H1 (cell line): Measurements from ENCODE around the gene RBMX. TPM values are rescaled to one million over a fixed set of nuclear protein-coding genes. Genes with fewer than 3 reads are reported as not detected.

Experiments
- CTCF ChIA-PET: fragments of 300-600 bp; sonication (Branson Sonifier 250); formaldehyde crosslinking; loops from one replicate; lab custom pipeline; 2021; ENCODE audit not compliant: partially characterized antibody; lab: Charles Lee
- POLR2A ChIA-PET: fragments of 300-600 bp; sonication (Branson Sonifier 250); formaldehyde crosslinking; loops from one replicate; lab custom pipeline; 2021; ENCODE audit warnings: inconsistent platforms; ENCODE audit not compliant: partially characterized antibody; lab: Charles Lee
- DNase-seq, 2 experiments: peaks; one replicate each; pipeline versions ENCODE4 v3.0.0 to v3.0.0-alpha.2; 2010 to 2022; ENCODE audit warnings: low spot score in 2 of 2, low read depth in 1 of 2, mixed read lengths in 1 of 2
- FAIRE-seq: peaks from 2 replicates; lab custom pipeline; 2011; peaks lifted over from hg19 to GRCh38; lab: Jason Lieb, UNC
- H2AFZ ChIP-seq: 2 replicates; pipeline ENCODE4 v1.8.1; 2012; ENCODE audit warnings: low read length, inconsistent platforms
- H2AK5ac ChIP-seq: 2 replicates; pipeline ENCODE4 v1.6.1; 2013; ENCODE audit warnings: low read depth, low read length
- H2BK120ac ChIP-seq: replicated peaks from 2 replicates; pipeline ENCODE3; 2013; ENCODE audit warnings: low read depth, low read length, inconsistent platforms
- H2BK12ac ChIP-seq: 2 replicates; pipeline ENCODE4 v1.6.1; 2013; ENCODE audit warnings: low read depth, low read length
- H2BK15ac ChIP-seq: 2 replicates; pipeline ENCODE4 v1.6.1; 2013; ENCODE audit warnings: low read length
- H2BK20ac ChIP-seq: 2 replicates; pipeline ENCODE4 v1.6.1; 2013; ENCODE audit warnings: low read length
- H2BK5ac ChIP-seq: 2 replicates; pipeline ENCODE4 v1.6.1; 2013; ENCODE audit warnings: low read depth, low read length
- H3K14ac ChIP-seq: 2 replicates; pipeline ENCODE4 v1.6.1; 2013; ENCODE audit warnings: inconsistent platforms; ENCODE audit not compliant: insufficient read length
- H3K18ac ChIP-seq: 2 replicates; pipeline ENCODE4 v1.6.1; 2013; ENCODE audit warnings: low read length; ENCODE audit errors: extremely low read depth
- H3K23ac ChIP-seq: 2 replicates; pipeline ENCODE4 v1.6.1; 2013; ENCODE audit warnings: inconsistent platforms; ENCODE audit not compliant: insufficient read length
- H3K23me2 ChIP-seq: 2 replicates; pipeline ENCODE4 v1.6.1; 2013; ENCODE audit warnings: low read depth, low read length
- H3K27ac ChIP-seq: 2 replicates; pipeline ENCODE4 v1.6.1; 2011; ENCODE audit warnings: low read depth, low read length, inconsistent platforms
- H3K27me3 ChIP-seq, 4 experiments: replicated peaks in 1 of 4; 1 replicate in 1 of 4; 2 replicates in 3 of 4; pipeline versions ENCODE4 v1.6.1 to v1.8.1; 2011 to 2013; ENCODE audit warnings: low read length in 3 of 4, mild to moderate bottlenecking in 3 of 4, inconsistent platforms in 2 of 4, mixed read lengths in 2 of 4, moderate library complexity in 1 of 4; ENCODE audit not compliant: control insufficient read depth in 3 of 4, insufficient read depth in 3 of 4; ENCODE audit errors: extremely low read depth in 1 of 4
- H3K36me3 ChIP-seq, 4 experiments: 2 replicates each; pipeline versions ENCODE4 v1.6.1 to v1.8.1; 2011 to 2013; ENCODE audit warnings: mild to moderate bottlenecking in 4 of 4, low read length in 3 of 4, moderate library complexity in 2 of 4, control low read depth in 1 of 4, inconsistent platforms in 1 of 4; ENCODE audit not compliant: insufficient read depth in 4 of 4, control insufficient read depth in 2 of 4
- H3K4ac ChIP-seq: replicated peaks from 2 replicates; pipeline ENCODE3; 2013; ENCODE audit warnings: low read length, low read depth, mixed read lengths, inconsistent platforms; ENCODE audit not compliant: insufficient read length
- H3K4me1 ChIP-seq, 4 experiments: replicated peaks in 1 of 4; 1 replicate in 1 of 4; 2 replicates in 3 of 4; pipeline versions ENCODE4 v1.6.1 to v1.8.1; 2011 to 2013; ENCODE audit warnings: low read length in 3 of 4, inconsistent platforms in 2 of 4, mixed read lengths in 1 of 4; ENCODE audit not compliant: insufficient read depth in 4 of 4, control insufficient read depth in 3 of 4
- H3K4me2 ChIP-seq, 2 experiments: 2 replicates each; pipeline versions ENCODE4 v1.6.1 to v1.8.1; 2011 to 2013; ENCODE audit warnings: low read depth in 2 of 2, low read length in 2 of 2, control low read depth in 1 of 2, inconsistent platforms in 1 of 2, mild to moderate bottlenecking in 1 of 2; ENCODE audit not compliant: insufficient read depth in 1 of 2
- H3K4me3 ChIP-seq, 4 experiments: fragments of 200-600, 300-600 bp in 1 of 4; sonication (generic), shearing (Covaris generic), sonication (Bioruptor Twin) in 1 of 4; 2 replicates each; pipeline versions ENCODE4 v1.5.1 to v1.8.1; 2011 to 2016; ENCODE audit warnings: low read length in 4 of 4, low read depth in 3 of 4, control low read depth in 2 of 4, inconsistent platforms in 2 of 4, mild to moderate bottlenecking in 2 of 4, mixed read lengths in 1 of 4, moderate library complexity in 1 of 4; ENCODE audit not compliant: insufficient read depth in 2 of 4; ENCODE audit errors: extremely low read depth in 1 of 4
- H3K56ac ChIP-seq: replicated peaks from 2 replicates; pipeline ENCODE3; 2013; ENCODE audit warnings: low read depth, mild to moderate bottlenecking, mixed read lengths, low read length, inconsistent platforms; ENCODE audit not compliant: insufficient read length
- H3K79me1 ChIP-seq: 2 replicates; pipeline ENCODE4 v1.6.1; 2013; ENCODE audit warnings: low read depth, low read length, control low read depth
- H3K79me2 ChIP-seq, 2 experiments: 2 replicates each; pipeline versions ENCODE4 v1.6.1 to v1.8.1; 2012 to 2013; ENCODE audit warnings: low read length in 2 of 2, mild to moderate bottlenecking in 2 of 2, inconsistent platforms in 1 of 2; ENCODE audit not compliant: insufficient read depth in 2 of 2, control insufficient read depth in 1 of 2
- H3K9ac ChIP-seq, 4 experiments: replicated peaks in 1 of 4; 1 replicate in 1 of 4; 2 replicates in 3 of 4; pipeline versions ENCODE4 v1.6.1 to v1.8.1; 2011 to 2013; ENCODE audit warnings: low read depth in 3 of 4, low read length in 3 of 4, control low read depth in 2 of 4, mild to moderate bottlenecking in 2 of 4, moderate library complexity in 2 of 4, inconsistent platforms in 1 of 4; ENCODE audit errors: extremely low read depth in 1 of 4
- H3K9me3 ChIP-seq, 2 experiments: 2 replicates each; pipeline versions ENCODE4 v1.6.1 to v1.8.1; 2012 to 2013; ENCODE audit warnings: mild to moderate bottlenecking in 2 of 2, moderate library complexity in 2 of 2, control low read depth in 1 of 2, inconsistent platforms in 1 of 2, low read depth in 1 of 2, low read length in 1 of 2, mixed read lengths in 1 of 2; ENCODE audit not compliant: insufficient read depth in 2 of 2
- H4K20me1 ChIP-seq, 2 experiments: replicated peaks in 1 of 2; 2 replicates each; pipeline versions ENCODE3 to v1.8.1; 2011 to 2013; ENCODE audit warnings: inconsistent platforms in 2 of 2, low read length in 2 of 2, mild to moderate bottlenecking in 1 of 2; ENCODE audit not compliant: insufficient read depth in 2 of 2, control insufficient read depth in 1 of 2
- H4K5ac ChIP-seq: 2 replicates; pipeline ENCODE4 v1.6.1; 2013; ENCODE audit warnings: low read length, low read depth, mixed read lengths, inconsistent platforms; ENCODE audit not compliant: insufficient read length
- H4K8ac ChIP-seq: 2 replicates; pipeline ENCODE4 v1.8.0; 2013; ENCODE audit warnings: mild to moderate bottlenecking, moderate library complexity, low read length, inconsistent platforms; ENCODE audit not compliant: insufficient read depth; ENCODE audit errors: extremely low read depth
- H4K91ac ChIP-seq: replicated peaks from 2 replicates; pipeline ENCODE3; 2013; ENCODE audit warnings: low read length, mixed read lengths, inconsistent platforms; ENCODE audit not compliant: insufficient read length
- HDAC2 ChIP-seq, 2 experiments: fragments of 300-600 bp in 1 of 2; sonication (generic) in 1 of 2; IDR thresholded peaks; 2 replicates each; pipeline ENCODE4 v1.6.1; 2011 to 2012; ENCODE audit warnings: low read depth in 2 of 2, low read length in 2 of 2, mild to moderate bottlenecking in 2 of 2, moderate library complexity in 2 of 2, borderline replicate concordance in 1 of 2, inconsistent platforms in 1 of 2
- POLR2AphosphoS5 ChIP-seq: IDR thresholded peaks from 2 replicates; pipeline ENCODE4 v1.6.1; 2011; ENCODE audit warnings: low read depth, low read length
- WGBS, 2 experiments: shearing (Covaris generic) in 1 of 2; methylation state at CpG; one replicate each; pipeline versions ENCODE4 v1.1.6 to v1.1.7; 2013 to 2015; ENCODE audit warnings: low lambda C conversion rate in 2 of 2, mixed read lengths in 2 of 2, inconsistent platforms in 1 of 2, low coverage in 1 of 2, missing lambda C conversion rate in 1 of 2; ENCODE audit not compliant: insufficient replicate concordance in 2 of 2, insufficient coverage in 1 of 2, insufficient read length in 1 of 2; ENCODE audit errors: extremely low coverage in 1 of 2, missing lambda C conversion rate in 1 of 2; 5-methylcytosine and 5-hydroxymethylcytosine counted together
- polyA plus RNA-seq, 7 experiments: library from polyadenylated mRNA; depleted of rRNA in 3 of 7; stranded (reverse) in 5 of 7; unstranded in 2 of 7; fragments of >200 nt in 5 of 7; fragments of 200-250 nt in 2 of 7; gene quantifications; 1 replicate in 5 of 7; 2 replicates in 1 of 7; 4 replicates in 1 of 7; pipeline versions ENCODE4 v1.2.1 to v1.2.3, GENCODE V29; 2011 to 2013; ENCODE audit warnings: missing spikeins in 2 of 7, mixed read lengths in 2 of 7
- total RNA-seq: library from RNA; stranded (reverse); fragmentation: NEBNext Ultra II Directional; extraction: Animal tissue kit (Norgen Biotek cat#: 25700); gene quantifications from 2 replicates; pipeline ENCODE4 v1.2.1, GENCODE V29; 2021

RBMX gene
- total and polyA plus RNA-seq, 2 of the 8 experiments (the other 6 are each of a cell fraction or from before 2014, with no cell fraction given), result 213 to 476 TPM

GRCh38 chrX:136865270-136866158, 15.0 kb downstream of the RBMX start:
- Histone ChIP-seq H3K9me3 (no peaks in the 10 kb centered on the region), H3K23ac (no peak overlapping the region), H3K27ac (no peak overlapping the region), H3K4me2 (no peak overlapping the region), H2AK5ac (no peak overlapping the region), H2BK15ac (no peak overlapping the region), H3K14ac (no peak overlapping the region), H3K27me3 (no peaks in the 10 kb centered on the region), H3K4me1 (no peaks in the 10 kb centered on the region), H3K79me2 (no peaks in the 10 kb centered on the region), H3K18ac (no peak overlapping the region), H2BK120ac (no peak overlapping the region), H3K9ac (no peak overlapping the region), H4K20me1 (peaks cover 2 to 8% of the 10 kb centered on the region in 2 experiments), H3K79me1 (no peaks in the 10 kb centered on the region), H2AFZ (no peak overlapping the region), H2BK20ac (no peak overlapping the region), H4K91ac (no peak overlapping the region), H3K56ac (no peak overlapping the region), H3K4ac (no peak overlapping the region), H4K5ac (no peak overlapping the region), H3K36me3 (peaks cover 3 to 67% (median 26%) of the 10 kb centered on the region in 4 experiments; a peak in 7 of 8 replicates), H2BK5ac (no peak overlapping the region), H4K8ac (no peak overlapping the region), H3K4me3 (no peak overlapping the region), H3K23me2 (no peaks in the 10 kb centered on the region), H2BK12ac (no peak overlapping the region)
- ChIA-PET POLR2A (interaction anchor here (0.9 to 5.2 kb wide), 5 partner anchors 14 to 112 kb away, joined by 3 to 168 read pairs (median 4); partner anchors contain the start of gene RBMX), CTCF (interaction anchor here (0.7 kb wide), 1 partner anchor 154 kb away, joined by 3 read pairs; no protein-coding TSS in a partner anchor)
- 97% methylated on average over 7 of the region's 9 CpGs; no CpG with 5 or more reads in 1 of the 2 experiments for WGBS, 2 experiments
- DNase-seq (no peak), FAIRE-seq (no peak)
- TF ChIP-seq POLR2AphosphoS5 (peak; percentile 74; the same call in 1 of the 2 replicates), HDAC2 (IDR thresholded peaks at IDR 0.05; ENCODE audit: borderline replicate concordance in 1 of 2, low read depth in 2 of 2, low read length in 2 of 2) (no peak)
- TF ChIP-seq, all 59 proteins: peak for 1
